ENCODE data around the gene RAET1E.
"Not testable (repeated sequence)": the region's sequence is repeated elsewhere in the genome, so short reads cannot be mapped to it uniquely, and the experiment has no call there.

The RAET1E gene

DNA sequence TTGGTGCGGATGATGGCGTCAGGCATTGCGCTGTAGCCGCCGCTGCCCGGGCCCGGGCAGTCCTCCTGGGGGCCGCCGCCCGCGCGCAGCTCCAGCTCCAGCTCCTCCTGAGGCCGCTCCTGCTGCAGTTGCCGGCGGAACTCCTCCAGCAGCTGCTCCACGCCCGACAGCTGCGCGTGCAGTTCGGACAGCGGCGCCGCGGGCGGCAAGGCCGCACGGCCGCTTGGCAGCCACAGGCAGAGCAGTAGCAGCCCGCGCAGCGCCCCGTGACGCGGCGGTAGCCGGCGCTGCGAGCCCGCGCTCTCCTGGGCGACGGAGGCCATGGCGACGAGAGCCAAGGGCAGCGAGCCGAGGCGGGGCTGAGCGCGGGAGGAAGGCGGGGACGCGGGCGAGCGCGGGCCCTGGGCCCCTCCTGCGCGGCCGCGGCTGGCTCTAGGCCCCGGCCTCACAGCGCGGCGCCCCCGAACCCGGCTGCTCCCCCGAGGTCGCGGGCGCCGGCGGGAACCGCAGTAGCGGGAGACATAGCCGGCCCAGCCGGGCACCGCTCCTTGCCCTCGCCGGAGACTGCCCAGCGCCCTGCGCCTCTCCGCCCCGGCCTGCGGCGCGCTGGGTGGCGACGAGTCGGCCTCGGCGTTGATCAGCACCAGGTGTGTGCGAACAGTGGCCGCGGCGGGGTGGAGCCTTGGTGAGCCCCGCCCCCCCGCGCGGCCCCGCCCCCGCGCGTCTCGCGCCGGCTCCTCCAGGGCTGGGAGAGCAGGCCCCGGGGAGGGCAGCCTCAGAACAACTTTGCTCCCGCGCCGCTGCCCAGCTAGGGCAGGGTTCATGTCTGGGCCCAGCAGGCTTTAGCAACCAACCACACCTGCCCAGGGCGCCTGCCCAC is 34.0 kb downstream of the RAET1E start, which contains the start of gene LRP11:
TSS of gene LRP11 (minus strand) at position 662 of the 880 bp plus-strand sequence. CDS start at position 323, 339 bp downstream.
- no peak for TF ChIP-seq Cebpa-rat (IDR thresholded peaks at IDR 0.05)
- H3K27ac ChIP-seq: peak within 1 kb of the TSS; percentile 30 to 75 (median 69); a peak in 21 of 22 replicates

DNA sequence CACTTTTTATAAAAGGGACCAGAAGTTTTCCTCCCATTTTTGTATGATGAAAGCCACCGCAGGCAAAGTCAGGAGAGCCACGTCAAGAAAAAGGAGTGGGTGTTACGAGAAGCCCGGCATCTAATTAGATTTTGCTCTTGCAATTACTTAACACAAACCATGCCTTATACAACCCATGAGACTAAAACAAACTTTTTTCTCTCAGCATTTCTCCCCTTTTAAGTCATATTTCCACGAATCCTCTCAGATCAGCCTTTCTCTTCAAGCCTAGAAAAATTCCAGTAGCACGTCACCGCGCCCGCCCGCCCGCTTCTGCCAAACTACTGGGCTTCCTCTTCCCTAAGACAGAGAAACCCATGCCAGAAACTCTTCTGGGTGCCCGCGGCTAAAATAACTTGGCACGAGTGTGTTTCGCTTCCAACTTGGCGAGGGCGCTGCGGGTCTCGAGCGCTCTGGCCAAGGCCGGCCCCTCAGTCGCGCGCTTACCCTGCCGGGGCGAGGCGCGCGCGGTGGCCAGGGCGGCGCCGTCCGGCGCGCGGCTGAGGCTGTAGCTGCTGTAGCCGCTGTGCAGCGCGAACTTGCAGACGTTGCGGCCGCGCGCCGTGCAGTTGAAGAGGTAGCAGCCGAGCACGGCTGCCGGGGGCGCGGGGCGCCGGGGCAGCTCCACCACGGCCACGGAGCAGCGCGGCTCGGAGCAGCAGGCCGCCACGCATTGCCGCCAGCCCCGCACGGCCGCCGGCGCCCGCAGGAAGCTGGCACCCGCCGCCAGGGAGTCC is 34.8 kb downstream of the RAET1E start:
- Histone ChIP-seq H3K9ac (peak overlapping the region; percentile 71 to 83 (median 79)), H3K27me3 (no peaks in the 10 kb centered on the region), H3K36me3 (no peaks in the 10 kb centered on the region), H3K4me2 (peak overlapping the region; percentile 90 to 99 (median 97)), H3K4me3 (peak overlapping the region; percentile 65 to 83 (median 76)), H4K20me1 (peaks cover 0 to 22% (median 0%) of the 10 kb centered on the region in 11 experiments; a peak in 7 of 22 replicates), H3K9me3 (replicated peaks in 1 of 11) (no peaks in the 10 kb centered on the region), H3K27ac (peak overlapping the region; percentile 45 to 75 (median 69); a peak in 21 of 22 replicates), H3K4me1 (peaks cover 18 to 37% (median 29%) of the 10 kb centered on the region in 10 experiments)
- no peak for TF ChIP-seq Cebpa-rat (IDR thresholded peaks at IDR 0.05)

More for the DNA sequence above, 34.0 kb downstream of the RAET1E start, which contains the start of gene LRP11:
- Histone ChIP-seq H3K4me1 (peaks cover 18 to 40% (median 29%) of the 10 kb centered on the region in 10 experiments), H3K27me3 (no peaks in the 10 kb centered on the region), H3K9me3 (replicated peaks in 1 of 11) (no peaks in the 10 kb centered on the region), H3K4me3 (peak within 1 kb of the TSS; percentile 65 to 83 (median 76)), H4K20me1 (peaks cover 0 to 22% (median 0%) of the 10 kb centered on the region in 11 experiments; a peak in 7 of 22 replicates), H3K36me3 (no peaks in the 10 kb centered on the region), H3K9ac (peak within 1 kb of the TSS; percentile 71 to 83 (median 79)), H3K4me2 (peak within 1 kb of the TSS; percentile 90 to 99 (median 97))

DNA sequence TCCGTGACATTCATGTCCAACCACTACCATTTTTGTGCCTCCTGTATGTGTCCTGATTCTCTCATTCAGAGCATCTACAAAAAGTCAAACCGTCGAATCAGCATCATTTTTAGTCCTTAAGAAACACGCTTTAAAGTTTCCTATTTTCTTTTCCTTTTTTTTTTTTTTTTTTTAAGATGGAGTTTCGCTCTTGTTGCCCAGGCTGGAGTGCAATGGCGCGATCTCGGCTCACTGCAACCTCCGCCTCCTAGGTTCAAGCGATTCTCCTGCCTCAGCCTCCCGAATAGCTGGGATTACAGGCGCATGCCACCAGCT is 35.5 kb downstream of the RAET1E start:
- Histone ChIP-seq H3K4me2 (peak overlapping the region; percentile 90 to 99 (median 97)), H3K4me1 (peaks cover 18 to 37% (median 29%) of the 10 kb centered on the region in 10 experiments), H3K9ac (peak overlapping the region in 9 of 11 experiments; percentile 73 to 81 (median 79); a peak in 16 of 22 replicates), H3K4me3 (peak overlapping the region; percentile 65 to 83 (median 76); a peak in 19 of 20 replicates), H3K27ac (peak overlapping the region in 2 of 11 experiments; percentile 64 to 74; a peak in 4 of 22 replicates), H4K20me1 (peaks cover 0 to 22% (median 0%) of the 10 kb centered on the region in 11 experiments; a peak in 7 of 22 replicates)
- H3K27me3 ChIP-seq; H3K9me3 ChIP-seq (replicated peaks in 1 of 11); H3K36me3 ChIP-seq: not testable (repeated sequence)

DNA sequence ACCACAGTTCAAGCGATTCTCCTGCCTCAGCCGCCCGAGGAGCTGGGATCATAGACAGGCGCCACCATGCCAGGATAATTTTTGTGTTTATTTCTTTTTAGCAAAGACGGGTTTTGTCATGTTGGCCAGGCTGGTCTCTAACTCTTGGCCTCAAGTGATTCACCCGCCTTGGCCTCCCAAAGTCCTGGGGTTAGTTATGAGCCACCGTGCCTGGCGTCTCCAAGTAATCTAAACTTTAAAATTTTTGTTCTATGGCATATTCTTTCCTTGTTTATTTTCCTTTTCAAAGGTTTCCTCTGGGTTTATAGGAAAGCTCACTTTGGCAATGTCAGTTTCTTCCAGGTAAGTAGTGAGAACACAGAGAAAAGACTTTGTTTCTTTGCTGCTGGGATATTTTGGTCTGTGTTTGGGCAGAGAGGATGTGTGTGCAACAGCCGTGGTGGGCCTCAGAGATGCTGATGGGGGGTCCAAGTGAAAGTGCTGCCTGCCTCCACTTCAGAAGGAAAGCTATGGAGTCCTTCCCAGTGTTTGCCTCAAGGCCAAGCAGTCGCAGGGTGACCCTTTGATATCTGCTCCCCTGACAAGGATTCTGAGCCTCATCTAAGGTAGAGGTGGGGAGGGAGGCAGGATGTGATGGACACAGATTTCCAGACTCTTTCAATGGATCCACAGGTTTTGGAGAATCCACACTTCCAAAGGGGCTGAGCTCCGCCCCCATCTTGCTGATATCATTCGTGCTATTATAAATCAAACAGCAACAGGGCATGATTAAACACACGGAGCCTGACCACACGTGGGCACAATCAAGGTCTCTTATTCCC is 36.1 kb downstream of the RAET1E start:
- Histone ChIP-seq H3K4me2 (peak overlapping the region; percentile 90 to 99 (median 97)), H3K4me3 (peak overlapping the region in 1 of 10 experiments; percentile 83; a peak in 2 of 20 replicates), H3K27ac (no peak overlapping the region)

DNA sequence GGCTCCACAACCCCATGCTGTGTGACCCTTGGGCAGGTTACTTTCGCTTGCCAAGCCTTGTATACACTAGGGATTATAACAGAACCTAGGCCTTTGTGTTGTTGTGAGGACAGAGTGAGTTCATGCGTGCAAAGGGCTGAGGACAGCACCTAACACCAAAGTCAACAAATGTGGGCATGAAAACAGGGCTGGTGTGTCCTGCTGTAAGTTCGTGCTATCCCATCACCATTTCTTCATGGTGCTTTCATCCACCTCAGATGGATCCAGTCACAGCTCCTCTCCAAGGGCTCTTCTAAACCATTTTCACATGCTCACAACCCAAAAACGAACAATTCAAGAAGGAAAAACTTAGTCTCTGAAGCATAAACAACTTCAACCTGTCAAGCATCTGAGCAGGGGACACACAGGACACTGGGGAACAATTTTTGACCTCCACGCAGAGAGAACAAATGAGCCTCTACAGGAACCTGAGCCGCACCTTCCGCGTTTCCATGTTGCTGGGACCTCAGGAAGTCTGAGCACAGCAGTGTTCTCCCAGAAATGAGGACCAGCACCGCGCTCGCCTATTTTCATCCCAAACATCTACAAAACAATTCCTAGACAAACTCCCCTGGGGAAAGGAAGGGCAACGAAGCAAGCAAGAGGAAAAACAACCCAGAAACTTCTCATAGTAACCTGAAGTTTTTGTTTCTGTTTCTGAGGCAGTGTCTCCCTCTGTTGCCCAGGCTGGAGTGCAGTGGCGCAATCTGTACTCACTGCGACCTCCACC is 36.9 kb downstream of the RAET1E start:
- Histone ChIP-seq H3K27me3 (no peaks in the 10 kb centered on the region), H3K9ac (no peak overlapping the region), H3K4me2 (peak overlapping the region in 9 of 11 experiments; percentile 92 to 99 (median 97); a peak in 18 of 22 replicates), H3K4me3 (no peak overlapping the region), H3K4me1 (peaks cover 18 to 37% (median 29%) of the 10 kb centered on the region in 10 experiments), H3K9me3 (replicated peaks in 1 of 11) (no peaks in the 10 kb centered on the region), H3K36me3 (no peaks in the 10 kb centered on the region), H3K27ac (no peak overlapping the region), H4K20me1 (peaks cover 0 to 23% (median 0%) of the 10 kb centered on the region in 11 experiments; a peak in 7 of 22 replicates)
- peak in 4 of 11 experiments; percentile 14 to 48 (median 38); a peak in 3 of 22 replicates for TF ChIP-seq Cebpa-rat (IDR thresholded peaks at IDR 0.05)

More for the DNA sequence above, 36.1 kb downstream of the RAET1E start:
- H3K27me3 ChIP-seq: no peaks in the 10 kb centered on the region
- H3K9me3 ChIP-seq (replicated peaks in 1 of 11): no peaks in the 10 kb centered on the region
- peak overlapping the region in 1 of 11 experiments; percentile 81; a peak in 1 of 22 replicates for H3K9ac ChIP-seq
- peaks cover 0 to 22% (median 0%) of the 10 kb centered on the region in 11 experiments; a peak in 7 of 22 replicates for H4K20me1 ChIP-seq
- 0 out of 22 replicates have a peak, but pooled peaks of 1 of the 11 experiments have one; percentile 20 for TF ChIP-seq Cebpa-rat (IDR thresholded peaks at IDR 0.05)
- peaks cover 18 to 37% (median 29%) of the 10 kb centered on the region in 10 experiments for H3K4me1 ChIP-seq
- no peaks in the 10 kb centered on the region for H3K36me3 ChIP-seq

DNA sequence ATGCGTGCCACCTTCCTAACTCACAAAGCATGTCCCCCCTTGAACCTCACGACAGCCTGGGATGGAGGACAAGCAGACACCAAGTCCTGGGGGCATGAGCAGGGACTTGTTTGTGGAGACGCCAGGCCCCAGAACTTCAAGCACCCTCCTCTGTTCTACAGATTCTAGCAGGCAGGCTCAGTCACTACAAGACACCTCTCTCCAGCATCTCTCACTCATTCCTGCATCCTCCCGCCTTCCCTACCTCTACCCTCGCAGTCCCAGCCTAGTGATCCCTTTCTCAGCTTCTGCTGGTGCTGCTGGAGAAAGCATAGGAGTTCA is 37.4 kb downstream of the RAET1E start:
- H3K27ac ChIP-seq: no peak overlapping the region
- no peaks in the 10 kb centered on the region; a peak in 1 of 22 replicates for H3K27me3 ChIP-seq
- H3K4me2 ChIP-seq: peak overlapping the region in 9 of 11 experiments; percentile 92 to 99 (median 97); a peak in 7 of 22 replicates
- no peaks in the 10 kb centered on the region for H3K9me3 ChIP-seq (replicated peaks in 1 of 11)
- H4K20me1 ChIP-seq: peaks cover 0 to 23% (median 0%) of the 10 kb centered on the region in 11 experiments; a peak in 7 of 22 replicates
- H3K9ac ChIP-seq: no peak overlapping the region
- TF ChIP-seq Cebpa-rat (IDR thresholded peaks at IDR 0.05): no peak
- no peaks in the 10 kb centered on the region for H3K36me3 ChIP-seq
- H3K4me3 ChIP-seq: no peak overlapping the region
- peaks cover 21 to 37% (median 29%) of the 10 kb centered on the region in 10 experiments for H3K4me1 ChIP-seq

DNA sequence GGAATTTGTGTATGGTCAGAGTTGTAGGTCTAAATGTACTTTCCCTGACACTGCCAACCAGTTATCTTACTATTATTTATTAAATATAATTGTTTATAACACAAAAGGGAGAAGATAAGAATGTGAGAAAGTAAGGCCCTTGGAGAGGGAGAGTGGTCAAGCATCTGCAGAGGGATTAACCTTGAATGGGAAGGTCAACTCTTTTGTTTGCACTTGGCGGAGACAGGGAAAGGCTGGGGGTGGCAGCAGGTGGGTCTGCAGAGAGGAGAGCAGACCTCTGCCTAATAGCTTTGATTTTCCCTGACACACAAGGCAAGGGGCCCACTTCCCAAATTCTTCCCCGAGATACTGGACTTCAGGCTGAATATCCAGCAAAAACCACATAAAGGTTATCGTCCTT is 38.0 kb downstream of the RAET1E start:
- Histone ChIP-seq H3K4me2 (no peak overlapping the region), H3K4me3 (no peak overlapping the region)

More for the DNA sequence above, 38.0 kb downstream of the RAET1E start:
- H3K27me3 ChIP-seq: peaks cover 0 to 2% (median 0%) of the 10 kb centered on the region in 11 experiments; a peak in 1 of 22 replicates
- no peak for TF ChIP-seq Cebpa-rat (IDR thresholded peaks at IDR 0.05)
- no peak overlapping the region for H3K27ac ChIP-seq
- H3K9me3 ChIP-seq (replicated peaks in 1 of 11): no peaks in the 10 kb centered on the region
- H3K36me3 ChIP-seq: no peaks in the 10 kb centered on the region
- peaks cover 25 to 43% (median 31%) of the 10 kb centered on the region in 10 experiments for H3K4me1 ChIP-seq
- peaks cover 0 to 23% (median 0%) of the 10 kb centered on the region in 11 experiments; a peak in 7 of 22 replicates for H4K20me1 ChIP-seq
- H3K9ac ChIP-seq: no peak overlapping the region
